Measurements from ENCODE around the gene LRSAM1.
A peak's percentile ranks its signal among the peaks of the same experiment; 100 is the strongest.

Gene LRSAM1

GRCh38 chr9:127519301-127520166 is 68.2 kb downstream of the LRSAM1 start:
- H2BK15ac ChIP-seq (ENCODE audit: low read length), result no peak overlapping the region
- H3K14ac ChIP-seq (ENCODE audit: low read length), result no peak overlapping the region
- no peak overlapping the region for H3K27ac ChIP-seq (replicated peaks; ENCODE audit: low read length)
- H3K4me3 ChIP-seq (ENCODE audit: low read length in 2 of 2), result no peak overlapping the region
- H2BK5ac ChIP-seq (ENCODE audit: low read length), result peak overlapping the region; percentile 66
- H3K4me1 ChIP-seq (ENCODE audit: control insufficient read depth in 2 of 2, insufficient read depth in 1 of 2, low read depth in 1 of 2, low read length in 2 of 2), result peaks cover 6 to 15% of the 10 kb centered on the region in 2 donors
- no peak overlapping the region for H3K4me2 ChIP-seq (ENCODE audit: insufficient read depth, low read length, poor library complexity, severe bottlenecking)
- no peak overlapping the region for H3K23ac ChIP-seq (ENCODE audit: low read depth, low read length, poor library complexity)
- H3K18ac ChIP-seq (ENCODE audit: low read length), result no peak overlapping the region
- H3K4ac ChIP-seq (ENCODE audit: low read length), result no peak overlapping the region
- peaks cover 11 to 24% of the 10 kb centered on the region in 2 donors for H3K9me3 ChIP-seq (replicated peaks in 1 of 2; ENCODE audit: control insufficient read depth in 2 of 2, insufficient read depth in 1 of 2, low read depth in 1 of 2, low read length in 2 of 2)
- WGBS, 2 donors (ENCODE audit: extremely low coverage in 2 of 2, insufficient read length in 2 of 2, insufficient replicate concordance in 1 of 2), result no CpG with 5 or more reads among the region's 22 CpGs
- peaks cover 20 to 45% of the 10 kb centered on the region in 2 donors for H3K36me3 ChIP-seq (replicated peaks in 1 of 2; ENCODE audit: control insufficient read depth in 2 of 2, insufficient read depth in 2 of 2, low read length in 2 of 2)
- no peak overlapping the region for H3K9ac ChIP-seq (ENCODE audit: low read depth, low read length, poor library complexity)
- no peak overlapping the region for H2AK5ac ChIP-seq (ENCODE audit: low read depth, low read length)
- peak overlapping the region; percentile 73 for H2BK12ac ChIP-seq (ENCODE audit: low read length)
- H4K8ac ChIP-seq (ENCODE audit: low read depth, low read length), result no peak overlapping the region
- no peak overlapping the region for H2AFZ ChIP-seq (ENCODE audit: low read length)
- no peaks in the 10 kb centered on the region for H3K79me1 ChIP-seq (ENCODE audit: low read depth, low read length)
- H3K27me3 ChIP-seq (ENCODE audit: control insufficient read depth in 3 of 3, insufficient read depth in 3 of 3, low read depth in 1 of 3, low read length in 3 of 3), result no peaks in the 10 kb centered on the region
- no peak overlapping the region for H2BK120ac ChIP-seq (ENCODE audit: low read depth, low read length)
- no peak for DNase-seq (ENCODE audit: low spot score)
- no peak overlapping the region for H4K91ac ChIP-seq (ENCODE audit: low read depth, low read length, poor library complexity)

DNA sequence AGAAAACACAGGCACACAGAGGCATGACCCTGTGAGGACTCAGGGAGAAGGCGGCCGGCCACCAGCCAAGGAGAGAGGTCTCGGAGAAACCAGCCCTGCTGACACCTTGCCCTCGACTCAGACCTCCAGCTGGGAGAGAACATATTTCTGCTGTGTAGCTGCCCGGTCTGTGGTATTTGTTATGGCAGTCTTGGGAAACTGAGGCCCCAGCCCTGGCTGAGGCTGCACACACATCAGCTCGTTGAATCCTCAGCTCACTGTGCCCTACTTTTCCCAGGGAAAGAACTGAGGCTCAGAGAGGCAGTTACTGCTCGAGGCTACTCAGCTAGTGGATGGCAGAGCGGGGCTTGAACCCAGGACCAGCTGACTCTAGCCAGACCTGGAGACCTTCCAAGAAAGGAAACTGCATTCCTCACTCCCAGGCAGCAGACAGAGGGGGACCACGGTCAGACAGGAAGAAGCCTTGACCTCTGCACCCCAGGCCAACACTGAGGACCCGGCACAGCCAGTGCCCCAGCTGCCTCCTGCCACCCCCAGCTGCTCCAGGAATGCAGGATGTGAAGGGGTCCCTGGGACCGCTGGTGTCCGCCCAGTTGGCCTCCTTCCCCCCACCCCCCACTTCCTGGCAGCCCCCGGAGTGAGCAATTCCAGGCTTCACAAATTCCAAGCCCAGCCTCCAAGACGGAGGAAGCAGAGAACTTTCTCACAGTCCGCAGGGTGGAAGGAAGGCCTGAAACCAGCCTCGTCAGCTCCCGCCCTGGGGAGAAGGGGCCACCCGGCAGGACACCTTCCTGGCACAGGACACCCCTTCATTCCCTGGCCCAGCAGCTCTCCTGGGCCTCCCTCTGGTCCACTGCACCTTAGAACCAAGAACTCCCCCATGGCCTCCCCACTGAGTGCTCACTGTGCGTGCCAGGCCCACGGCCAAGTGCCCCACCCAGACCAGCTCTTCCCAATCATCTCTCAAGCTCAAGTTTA is 69.9 kb downstream of the LRSAM1 start:
- Histone ChIP-seq H2BK5ac (ENCODE audit: low read length) (no peak overlapping the region), H3K23ac (ENCODE audit: low read depth, low read length, poor library complexity) (peak overlapping the region; percentile 48), H2AK5ac (ENCODE audit: low read depth, low read length) (peak overlapping the region; percentile 85), H3K14ac (ENCODE audit: low read length) (peak overlapping the region; percentile 86), H3K9me3 (replicated peaks in 1 of 2; ENCODE audit: control insufficient read depth in 2 of 2, insufficient read depth in 1 of 2, low read depth in 1 of 2, low read length in 2 of 2) (peaks cover 21 to 40% of the 10 kb centered on the region in 2 donors), H3K79me1 (ENCODE audit: low read depth, low read length) (no peaks in the 10 kb centered on the region), H3K4me1 (ENCODE audit: control insufficient read depth in 2 of 2, insufficient read depth in 1 of 2, low read depth in 1 of 2, low read length in 2 of 2) (peaks cover 10 to 15% of the 10 kb centered on the region in 2 donors), H3K4me2 (ENCODE audit: insufficient read depth, low read length, poor library complexity, severe bottlenecking) (no peak overlapping the region), H3K9ac (ENCODE audit: low read depth, low read length, poor library complexity) (no peak overlapping the region), H3K4ac (ENCODE audit: low read length) (no peak overlapping the region), H4K8ac (ENCODE audit: low read depth, low read length) (no peak overlapping the region), H2AFZ (ENCODE audit: low read length) (no peak overlapping the region), H2BK15ac (ENCODE audit: low read length) (no peak overlapping the region), H3K4me3 (ENCODE audit: low read length in 2 of 2) (no peak overlapping the region), H3K18ac (ENCODE audit: low read length) (peak overlapping the region; percentile 77), H3K27ac (replicated peaks; ENCODE audit: low read length) (peak overlapping the region; percentile 23), H2BK12ac (ENCODE audit: low read length) (no peak overlapping the region), H2BK120ac (ENCODE audit: low read depth, low read length) (no peak overlapping the region), H3K27me3 (ENCODE audit: control insufficient read depth in 3 of 3, insufficient read depth in 3 of 3, low read depth in 1 of 3, low read length in 3 of 3) (no peaks in the 10 kb centered on the region), H4K91ac (ENCODE audit: low read depth, low read length, poor library complexity) (no peak overlapping the region), H3K36me3 (replicated peaks in 1 of 2; ENCODE audit: control insufficient read depth in 2 of 2, insufficient read depth in 2 of 2, low read length in 2 of 2) (peaks cover 21 to 49% of the 10 kb centered on the region in 2 donors)
- no peak for DNase-seq (ENCODE audit: low spot score)
- no CpG with 5 or more reads among the region's 20 CpGs for WGBS, 2 donors (ENCODE audit: extremely low coverage in 2 of 2, insufficient read length in 2 of 2, insufficient replicate concordance in 1 of 2)

- Histone ChIP-seq H2AK5ac (ENCODE audit: low read depth, low read length) (peak overlapping the region; percentile 85), H2AFZ (ENCODE audit: low read length) (no peak overlapping the region), H3K79me1 (ENCODE audit: low read depth, low read length) (no peaks in the 10 kb centered on the region), H3K14ac (ENCODE audit: low read length) (peak overlapping the region; percentile 86), H2BK120ac (ENCODE audit: low read depth, low read length) (no peak overlapping the region), H3K4ac (ENCODE audit: low read length) (no peak overlapping the region), H3K9ac (ENCODE audit: low read depth, low read length, poor library complexity) (no peak overlapping the region), H3K36me3 (replicated peaks in 1 of 2; ENCODE audit: control insufficient read depth in 2 of 2, insufficient read depth in 2 of 2, low read length in 2 of 2) (peaks cover 19 to 42% of the 10 kb centered on the region in 2 donors), H4K8ac (ENCODE audit: low read depth, low read length) (no peak overlapping the region), H3K9me3 (replicated peaks in 1 of 2; ENCODE audit: control insufficient read depth in 2 of 2, insufficient read depth in 1 of 2, low read depth in 1 of 2, low read length in 2 of 2) (peaks cover 21 to 40% of the 10 kb centered on the region in 2 donors), H3K4me2 (ENCODE audit: insufficient read depth, low read length, poor library complexity, severe bottlenecking) (no peak overlapping the region), H3K4me3 (ENCODE audit: low read length in 2 of 2) (no peak overlapping the region), H4K91ac (ENCODE audit: low read depth, low read length, poor library complexity) (no peak overlapping the region), H3K27me3 (ENCODE audit: control insufficient read depth in 3 of 3, insufficient read depth in 3 of 3, low read depth in 1 of 3, low read length in 3 of 3) (no peaks in the 10 kb centered on the region), H2BK15ac (ENCODE audit: low read length) (no peak overlapping the region), H3K18ac (ENCODE audit: low read length) (peak overlapping the region; percentile 77), H3K27ac (replicated peaks; ENCODE audit: low read length) (no peak overlapping the region), H2BK12ac (ENCODE audit: low read length) (no peak overlapping the region), H2BK5ac (ENCODE audit: low read length) (no peak overlapping the region), H3K4me1 (ENCODE audit: control insufficient read depth in 2 of 2, insufficient read depth in 1 of 2, low read depth in 1 of 2, low read length in 2 of 2) (peaks cover 10 to 15% of the 10 kb centered on the region in 2 donors), H3K23ac (ENCODE audit: low read depth, low read length, poor library complexity) (peak overlapping the region; percentile 46)
- no peak for DNase-seq (ENCODE audit: low spot score)
- no CpG with 5 or more reads among the region's 5 CpGs for WGBS, 2 donors (ENCODE audit: extremely low coverage in 2 of 2, insufficient read length in 2 of 2, insufficient replicate concordance in 1 of 2)
Observed at GRCh38 chr9:127521919-127522304, 70.6 kb downstream of the LRSAM1 start.

Data from neuronal stem cell (in vitro differentiated cells).